Stomach (tissue), 4 donors: ENCODE data around the gene TRAF3IP1.

Source experiments
- POLR2A ChIP-seq, 4 donors: fragments of 450-650 bp; IDR thresholded peaks; one replicate each; pipeline ENCODE4 v1.6.1; 2016; ENCODE audit warnings: antibody characterized with exemption in 4 of 4, control low read depth in 2 of 4, mild to moderate bottlenecking in 1 of 4, moderate library complexity in 1 of 4
- TF ChIP-seq, protein P1 (sequence below), 7 experiments: fragments of 450-650 bp in 4 of 7; fragments of 200-600 bp in 3 of 7; sonication (generic) in 3 of 7; IDR thresholded peaks; one replicate each; pipeline ENCODE4 v1.5.1; 2016 to 2019; ENCODE audit warnings: antibody characterized with exemption in 7 of 7, control low read depth in 2 of 7, mild to moderate bottlenecking in 1 of 7

DNA sequence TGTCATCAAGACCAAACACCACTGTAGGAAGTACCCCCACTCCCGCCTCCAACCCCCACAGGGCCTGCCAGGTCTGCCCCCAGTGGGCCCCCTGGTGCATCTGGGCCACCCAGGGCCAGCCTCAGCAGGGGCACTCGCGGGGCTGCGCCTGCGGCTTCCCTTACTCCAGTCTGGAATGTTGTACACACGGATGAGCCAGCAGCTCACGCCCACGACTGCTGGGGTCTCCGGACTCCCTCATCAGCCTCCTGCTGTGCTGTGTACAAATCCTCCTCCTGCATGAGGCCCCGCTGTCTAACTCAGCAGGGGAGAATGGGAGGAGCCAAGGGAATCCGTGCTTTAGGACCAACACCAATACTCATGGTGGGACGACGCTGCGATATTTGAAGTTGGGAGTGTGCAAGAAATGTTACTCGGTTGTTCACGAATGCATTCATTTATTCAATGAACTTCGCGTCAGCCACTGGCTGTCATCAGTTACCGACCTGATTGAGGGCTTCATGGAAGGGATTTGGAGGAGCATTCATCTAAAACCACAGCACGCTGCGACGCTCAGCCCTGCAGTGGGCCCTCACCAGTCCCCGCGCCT is 105.8 kb downstream of the TRAF3IP1 start:
- TF ChIP-seq, protein P1, sequence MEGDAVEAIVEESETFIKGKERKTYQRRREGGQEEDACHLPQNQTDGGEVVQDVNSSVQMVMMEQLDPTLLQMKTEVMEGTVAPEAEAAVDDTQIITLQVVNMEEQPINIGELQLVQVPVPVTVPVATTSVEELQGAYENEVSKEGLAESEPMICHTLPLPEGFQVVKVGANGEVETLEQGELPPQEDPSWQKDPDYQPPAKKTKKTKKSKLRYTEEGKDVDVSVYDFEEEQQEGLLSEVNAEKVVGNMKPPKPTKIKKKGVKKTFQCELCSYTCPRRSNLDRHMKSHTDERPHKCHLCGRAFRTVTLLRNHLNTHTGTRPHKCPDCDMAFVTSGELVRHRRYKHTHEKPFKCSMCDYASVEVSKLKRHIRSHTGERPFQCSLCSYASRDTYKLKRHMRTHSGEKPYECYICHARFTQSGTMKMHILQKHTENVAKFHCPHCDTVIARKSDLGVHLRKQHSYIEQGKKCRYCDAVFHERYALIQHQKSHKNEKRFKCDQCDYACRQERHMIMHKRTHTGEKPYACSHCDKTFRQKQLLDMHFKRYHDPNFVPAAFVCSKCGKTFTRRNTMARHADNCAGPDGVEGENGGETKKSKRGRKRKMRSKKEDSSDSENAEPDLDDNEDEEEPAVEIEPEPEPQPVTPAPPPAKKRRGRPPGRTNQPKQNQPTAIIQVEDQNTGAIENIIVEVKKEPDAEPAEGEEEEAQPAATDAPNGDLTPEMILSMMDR (IDR thresholded peaks at IDR 0.05): no peak
- no peak for TF ChIP-seq POLR2A (IDR thresholded peaks at IDR 0.05)
